ENCODE data around the gene CDON. TPM values are rescaled to one million over a fixed set of nuclear protein-coding genes. Genes with fewer than 3 reads are reported as not detected.

Gene CDON
- total and polyA plus RNA-seq, 4 donors, result 1.5 to 25.6 (median 9.9) TPM

GRCh38 chr11:125952973-125953372 lies 109.7 kb downstream of the CDON start:
- no peak overlapping the region for H3K27ac ChIP-seq (ENCODE audit: low read depth in 1 of 2, low read length in 1 of 2)
- peaks cover 3 to 23% (median 8%) of the 10 kb centered on the region in 5 donors for H3K4me1 ChIP-seq (ENCODE audit: control insufficient read depth in 5 of 5, insufficient read depth in 5 of 5, low read length in 5 of 5)
- TF ChIP-seq CTCF (IDR thresholded peaks at IDR 0.05; ENCODE audit: control extremely low read depth, extremely low read depth), result no peak
- peaks cover 0 to 5% (median 0%) of the 10 kb centered on the region in 3 donors for H3K27me3 ChIP-seq (ENCODE audit: control insufficient read depth in 3 of 3, insufficient read depth in 3 of 3, low read length in 2 of 3)
- WGBS, 2 donors, result 45 to 54% methylated on average over 7 of the region's 7 CpGs
- H3K9me3 ChIP-seq (ENCODE audit: control insufficient read depth in 4 of 4, insufficient read depth in 3 of 4, low read length in 3 of 4), result no peaks in the 10 kb centered on the region
- H3K36me3 ChIP-seq (ENCODE audit: control insufficient read depth in 4 of 4, insufficient read depth in 4 of 4, low read length in 4 of 4), result no peaks in the 10 kb centered on the region
- H3K9ac ChIP-seq (ENCODE audit: insufficient read depth in 1 of 2, low read length in 2 of 2), result no peak overlapping the region
- ATAC-seq (ENCODE audit: insufficient read depth, low FRiP score) (no peak), DNase-seq (no peak)
- no peak overlapping the region for H3K4me3 ChIP-seq

DNA sequence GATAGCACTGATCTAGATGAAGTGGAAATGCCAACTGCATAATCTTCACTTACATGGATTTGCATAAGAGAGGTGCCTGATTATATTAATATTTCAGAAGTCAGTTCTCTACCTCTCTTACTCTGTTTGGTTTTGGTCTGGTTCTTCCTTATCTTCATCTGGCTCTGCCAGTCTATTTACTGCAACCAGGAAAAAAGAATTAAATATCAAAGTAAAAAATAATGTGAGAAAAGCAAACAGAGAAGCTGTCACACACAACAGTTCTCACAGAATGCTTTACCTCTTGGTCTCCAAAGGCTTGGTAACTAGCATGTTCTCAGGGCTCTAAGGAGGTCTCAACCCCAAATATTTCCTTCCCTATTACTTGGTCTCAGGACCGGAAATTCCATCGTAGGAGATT lies 110.1 kb downstream of the CDON start:
- WGBS, 2 donors, result 26 to 39% methylated on average over 2 of the region's 2 CpGs
- no peak overlapping the region for H3K27ac ChIP-seq (ENCODE audit: low read depth in 1 of 2, low read length in 1 of 2)

DNA sequence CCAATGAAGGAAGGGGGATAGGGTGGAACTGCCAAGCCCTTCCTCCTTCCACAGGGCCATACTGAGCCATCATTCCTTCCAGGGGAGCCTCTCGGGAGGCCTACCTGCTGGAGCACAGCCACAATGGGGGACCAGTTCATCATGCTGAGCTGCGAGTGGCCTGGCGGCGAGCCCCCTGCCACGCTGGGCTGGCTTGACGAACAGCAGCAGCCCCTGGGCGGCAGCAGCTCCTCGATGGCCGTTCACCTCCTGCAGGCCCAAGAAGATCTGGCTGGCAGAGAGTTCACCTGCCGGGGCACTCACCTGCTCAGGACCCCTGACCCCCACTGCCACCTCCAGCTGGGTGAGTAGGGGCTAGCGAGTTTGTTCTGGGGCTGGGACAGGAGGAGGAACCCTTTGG lies 110.9 kb downstream of the CDON start:
- Histone ChIP-seq H3K27me3 (ENCODE audit: control insufficient read depth in 3 of 3, insufficient read depth in 3 of 3, low read length in 2 of 3) (peaks cover 0 to 5% (median 0%) of the 10 kb centered on the region in 3 donors), H3K4me3 (no peak overlapping the region), H3K9ac (ENCODE audit: insufficient read depth in 1 of 2, low read length in 2 of 2) (no peak overlapping the region), H3K9me3 (ENCODE audit: control insufficient read depth in 4 of 4, insufficient read depth in 3 of 4, low read length in 3 of 4) (no peaks in the 10 kb centered on the region), H3K4me1 (ENCODE audit: control insufficient read depth in 5 of 5, insufficient read depth in 5 of 5, low read length in 5 of 5) (peaks cover 3 to 23% (median 8%) of the 10 kb centered on the region in 5 donors), H3K36me3 (ENCODE audit: control insufficient read depth in 4 of 4, insufficient read depth in 4 of 4, low read length in 4 of 4) (no peaks in the 10 kb centered on the region), H3K27ac (ENCODE audit: low read depth in 1 of 2, low read length in 1 of 2) (no peak overlapping the region)
- no peak for TF ChIP-seq CTCF (IDR thresholded peaks at IDR 0.05; ENCODE audit: control extremely low read depth, extremely low read depth)
- 73 to 79% methylated on average over 11 of the region's 11 CpGs for WGBS, 2 donors
- DNase-seq (no peak), ATAC-seq (ENCODE audit: insufficient read depth, low FRiP score) (no peak)

More for the DNA sequence above, 110.1 kb downstream of the CDON start:
- no peak overlapping the region for H3K9ac ChIP-seq (ENCODE audit: insufficient read depth in 1 of 2, low read length in 2 of 2)
- no peak for ATAC-seq (ENCODE audit: insufficient read depth, low FRiP score)
- H3K4me3 ChIP-seq, result no peak overlapping the region
- H3K9me3 ChIP-seq (ENCODE audit: control insufficient read depth in 4 of 4, insufficient read depth in 3 of 4, low read length in 3 of 4), result no peaks in the 10 kb centered on the region
- H3K4me1 ChIP-seq (ENCODE audit: control insufficient read depth in 5 of 5, insufficient read depth in 5 of 5, low read length in 5 of 5), result peaks cover 3 to 23% (median 8%) of the 10 kb centered on the region in 5 donors
- DNase-seq, result no peak
- no peaks in the 10 kb centered on the region for H3K36me3 ChIP-seq (ENCODE audit: control insufficient read depth in 4 of 4, insufficient read depth in 4 of 4, low read length in 4 of 4)
- TF ChIP-seq CTCF (IDR thresholded peaks at IDR 0.05; ENCODE audit: control extremely low read depth, extremely low read depth), result no peak
- H3K27me3 ChIP-seq (ENCODE audit: control insufficient read depth in 3 of 3, insufficient read depth in 3 of 3, low read length in 2 of 3), result peaks cover 0 to 5% (median 0%) of the 10 kb centered on the region in 3 donors

Data from lung (tissue), 12 donors.